GM10847 (cell line): Measurements from ENCODE around the gene ZBTB20.

Experiments used
- POLR2A ChIP-seq: IDR thresholded peaks from 2 replicates; pipeline ENCODE4 v1.6.1; 2011; ENCODE audit not compliant: insufficient read length; ENCODE audit errors: extremely low read depth

The ZBTB20 gene

DNA sequence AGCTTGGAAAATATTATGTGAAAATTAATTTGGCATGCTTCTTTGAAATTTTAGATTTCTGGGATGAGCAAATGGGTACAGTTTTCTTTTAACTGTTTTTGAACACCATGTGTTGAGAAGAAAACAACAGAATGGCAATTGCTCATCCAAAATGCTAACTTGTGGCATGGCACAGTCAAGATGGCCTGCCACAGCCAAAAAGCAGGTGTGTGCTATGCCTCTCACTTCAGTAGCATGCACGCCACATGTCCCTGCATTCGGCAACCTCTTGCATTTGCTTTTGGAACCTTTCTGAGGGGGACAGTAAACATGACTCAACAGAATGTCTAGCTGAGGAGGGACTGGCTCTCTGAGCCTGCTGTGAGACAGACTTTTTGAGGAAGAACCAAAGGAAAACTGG lies 714.8 kb downstream of the ZBTB20 start:
- no peak for TF ChIP-seq POLR2A

GRCh38 chr3:114428044-114428595 lies 719.0 kb downstream of the ZBTB20 start:
- no peak for TF ChIP-seq POLR2A

DNA sequence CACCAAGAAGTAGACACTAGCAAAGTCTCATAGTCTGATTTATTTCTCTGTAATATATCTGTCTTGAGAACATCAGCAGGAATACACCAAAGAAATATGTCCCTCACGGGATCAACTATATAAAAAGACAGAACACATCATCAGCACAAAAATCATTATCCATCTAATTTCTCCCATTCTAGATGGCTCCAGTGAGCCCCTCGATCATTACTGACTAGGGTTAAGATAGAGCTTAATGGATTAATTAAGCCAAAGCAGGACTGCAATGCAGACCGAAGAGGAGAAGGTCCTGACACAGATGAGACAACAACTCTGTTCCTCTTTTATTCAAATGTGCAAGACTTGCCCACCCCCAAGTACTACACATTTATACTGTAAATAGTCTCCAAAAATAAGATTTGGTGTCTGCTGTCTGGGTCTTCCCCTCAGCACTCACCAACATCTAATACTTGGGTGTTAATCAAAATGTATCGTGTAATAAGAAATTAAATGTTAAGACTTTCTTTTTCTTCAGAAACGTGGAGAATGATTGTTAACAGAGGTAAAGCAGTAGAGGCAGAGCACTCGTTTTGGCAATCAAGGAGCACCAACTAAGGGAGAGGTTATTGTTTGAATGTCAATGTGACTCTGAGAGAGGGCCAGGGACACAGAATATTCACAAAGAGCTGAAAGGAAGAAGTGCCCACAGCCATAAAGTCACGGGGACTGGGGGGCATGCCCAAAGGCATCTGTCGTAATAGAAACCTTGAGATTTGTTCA lies 719.6 kb downstream of the ZBTB20 start:
- TF ChIP-seq POLR2A, result no peak

- no peak for TF ChIP-seq POLR2A
Measured at GRCh38 chr3:114424337-114424736, 722.8 kb downstream of the ZBTB20 start.

GRCh38 chr3:114421204-114421603 lies 725.9 kb downstream of the ZBTB20 start:
- no peak for TF ChIP-seq POLR2A

DNA sequence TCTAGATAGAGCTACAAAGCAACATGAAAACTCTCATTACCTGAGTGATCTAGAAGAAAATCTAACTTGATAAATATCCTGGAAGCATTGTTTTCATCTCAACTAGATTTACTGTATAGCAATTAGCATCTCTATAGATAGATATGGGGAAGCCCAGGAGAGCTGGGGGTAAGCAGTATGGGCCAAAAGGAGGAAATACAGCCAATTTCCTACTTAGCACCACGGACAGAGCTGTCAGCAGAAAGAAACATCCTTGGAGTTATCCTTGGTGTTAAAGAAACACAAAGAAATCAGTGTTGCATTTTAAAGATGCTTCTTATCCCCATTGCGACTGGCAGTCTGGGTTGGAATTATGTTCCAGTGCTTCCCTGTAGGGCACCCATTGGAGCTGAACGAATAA lies 727.0 kb downstream of the ZBTB20 start:
- TF ChIP-seq POLR2A, result no peak

DNA sequence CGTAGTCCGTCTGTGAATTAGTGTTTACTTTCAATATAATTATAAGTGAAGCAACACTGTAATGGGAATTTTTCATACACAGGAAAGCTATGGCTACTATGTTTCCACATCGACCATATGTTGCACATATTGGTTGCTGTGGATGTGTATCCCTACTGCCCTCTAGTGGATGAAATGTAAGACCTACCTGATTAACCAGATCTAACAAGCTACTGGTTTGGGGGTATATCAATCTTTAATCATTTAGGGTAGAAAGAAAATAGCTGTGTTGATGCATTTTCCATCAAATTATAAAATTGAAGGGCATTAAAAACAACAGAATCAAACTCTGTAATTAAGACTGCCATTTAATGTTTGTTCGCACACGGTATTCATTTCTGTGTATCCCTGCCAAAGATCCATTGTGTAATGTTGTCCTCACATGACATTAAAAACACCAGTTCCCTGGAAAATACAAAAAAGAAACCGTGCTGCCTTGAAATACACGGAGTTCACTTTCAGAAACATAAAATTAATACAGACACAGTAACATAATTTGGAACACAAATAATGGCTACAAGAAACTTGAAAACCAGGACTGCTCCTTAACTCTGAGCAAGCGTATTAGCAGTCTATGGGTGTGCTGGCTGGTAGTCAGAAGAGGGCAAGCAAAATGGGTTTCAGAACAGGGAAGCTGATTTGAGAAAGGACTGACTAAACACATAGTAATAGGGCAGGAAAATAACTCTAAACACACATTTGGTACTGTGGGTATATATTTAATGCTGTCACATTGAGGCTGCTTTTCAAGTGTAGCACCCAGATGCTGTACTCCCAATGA lies 728.2 kb downstream of the ZBTB20 start:
- TF ChIP-seq POLR2A, result no peak

DNA sequence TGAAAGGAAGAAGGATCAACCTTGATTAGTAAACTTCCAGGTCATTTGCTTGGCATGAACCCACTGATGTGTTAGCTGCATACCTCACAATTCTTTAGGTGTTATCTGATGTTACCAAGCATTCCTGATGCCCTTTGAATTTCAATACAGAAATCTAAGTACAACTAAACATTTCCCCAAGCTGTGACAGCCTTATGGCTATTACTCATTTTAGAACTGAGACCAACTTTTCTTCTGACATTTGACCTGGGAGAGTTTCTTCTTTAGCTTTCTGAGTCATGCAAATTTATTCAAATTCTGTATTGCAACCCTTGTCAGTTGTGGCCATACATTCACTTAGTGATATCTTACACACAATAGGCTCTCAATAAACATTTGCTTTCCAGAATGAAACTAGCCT lies 729.0 kb downstream of the ZBTB20 start:
- no peak for TF ChIP-seq POLR2A

DNA sequence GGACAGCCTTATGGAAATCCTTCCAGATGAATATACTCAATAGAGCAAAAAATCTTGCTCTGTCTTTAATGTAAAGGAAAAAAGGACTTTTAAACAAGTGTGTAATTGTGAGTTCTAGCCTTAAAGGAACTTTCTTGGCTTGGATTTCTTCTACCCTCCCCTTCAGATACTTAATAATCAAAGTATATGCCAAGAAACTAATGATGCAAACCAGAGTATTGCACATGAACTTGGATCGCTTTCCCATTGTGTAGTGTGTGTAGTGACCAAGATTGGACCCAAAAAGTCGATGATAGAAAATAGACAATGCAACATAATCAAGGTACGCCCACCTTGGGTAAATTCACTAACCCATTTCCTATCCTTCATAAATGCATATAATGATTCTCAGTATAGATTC lies 729.4 kb downstream of the ZBTB20 start:
- TF ChIP-seq POLR2A, result no peak

DNA sequence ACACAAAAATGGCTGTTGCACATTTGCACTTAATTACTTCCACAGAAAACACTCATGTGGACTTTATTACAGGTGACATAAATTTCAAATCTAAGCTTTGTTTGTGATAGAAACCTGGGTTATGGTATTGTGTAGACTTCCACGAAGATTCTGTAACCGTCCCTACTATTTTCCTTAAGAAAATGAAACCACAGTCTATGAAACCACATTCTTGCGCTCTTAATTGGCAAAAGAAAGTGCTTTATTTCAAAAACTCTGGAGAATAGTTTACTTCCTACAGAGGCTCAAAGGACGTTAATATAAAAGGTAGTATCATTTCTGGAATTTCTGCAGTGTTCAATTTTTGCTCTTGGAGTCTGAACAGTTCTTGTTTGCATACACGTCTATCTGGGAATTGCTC lies 729.8 kb downstream of the ZBTB20 start:
- TF ChIP-seq POLR2A, result no peak

DNA sequence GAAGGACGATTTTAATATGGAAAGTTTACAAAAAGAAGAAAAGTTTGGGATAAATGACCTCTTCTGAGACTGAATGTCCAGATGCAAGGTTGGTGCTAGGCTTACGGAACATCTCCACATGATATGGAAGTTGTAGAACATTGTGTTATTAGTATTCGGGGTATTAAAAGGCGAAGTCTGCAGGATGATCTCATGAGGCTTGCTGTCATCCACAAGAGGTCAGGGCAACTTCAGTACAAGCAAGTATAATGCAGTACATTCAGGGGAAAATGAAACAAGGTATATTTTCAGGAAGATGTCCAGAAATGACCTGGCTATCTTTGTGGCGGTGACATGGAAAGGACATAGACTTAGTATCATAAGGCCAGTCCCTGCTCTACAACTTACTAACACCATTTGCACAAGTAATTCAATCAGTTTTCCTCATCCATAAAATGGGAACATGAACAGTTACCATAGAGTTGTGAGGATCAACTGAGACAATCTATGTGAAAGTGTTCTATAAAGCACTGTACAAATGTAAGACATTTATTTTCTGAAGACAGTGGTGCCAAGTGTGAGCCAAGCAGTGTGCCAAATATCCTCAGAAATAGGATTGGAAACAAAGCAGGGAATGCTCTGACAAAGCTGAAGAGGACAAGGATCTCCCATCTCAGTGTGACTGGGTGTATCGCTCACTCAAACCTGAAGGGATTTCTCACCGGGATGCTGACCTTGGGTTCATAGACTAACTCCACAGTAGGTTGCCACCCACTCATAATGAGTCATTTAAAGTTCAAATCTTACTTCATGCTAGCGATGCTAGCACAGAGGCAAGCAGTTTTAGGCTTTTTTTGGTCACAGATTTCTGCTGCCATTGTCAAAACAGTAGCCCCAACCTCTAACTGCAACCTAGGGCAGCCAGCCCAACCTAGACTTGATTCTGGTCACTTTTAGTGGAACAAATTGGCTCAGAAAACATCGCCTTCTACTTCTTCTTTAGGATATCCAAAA lies 735.0 kb downstream of the ZBTB20 start:
- TF ChIP-seq POLR2A, result no peak

DNA sequence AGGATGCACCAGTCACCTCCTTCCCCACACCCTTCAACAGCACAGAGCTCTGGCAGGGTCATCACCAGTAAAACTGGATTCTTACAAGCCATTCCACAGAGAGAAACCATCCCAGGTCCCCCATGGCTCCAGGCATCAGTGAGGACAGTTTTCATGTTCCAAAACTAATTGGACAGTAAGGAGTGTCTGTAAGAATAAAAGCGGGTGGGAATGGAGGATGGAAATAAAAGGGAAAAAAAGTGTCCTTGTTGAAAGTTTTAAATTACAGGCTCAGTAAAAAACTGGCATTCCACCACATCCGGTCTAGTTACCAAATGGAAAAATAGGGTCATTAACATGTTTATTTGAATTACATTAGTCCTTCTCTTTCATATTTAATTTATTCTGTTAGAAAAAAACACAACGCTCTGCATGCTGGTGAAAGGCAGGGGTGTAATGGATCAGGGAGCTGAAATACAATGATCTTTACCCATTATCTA lies 735.9 kb downstream of the ZBTB20 start:
- TF ChIP-seq POLR2A, result no peak

DNA sequence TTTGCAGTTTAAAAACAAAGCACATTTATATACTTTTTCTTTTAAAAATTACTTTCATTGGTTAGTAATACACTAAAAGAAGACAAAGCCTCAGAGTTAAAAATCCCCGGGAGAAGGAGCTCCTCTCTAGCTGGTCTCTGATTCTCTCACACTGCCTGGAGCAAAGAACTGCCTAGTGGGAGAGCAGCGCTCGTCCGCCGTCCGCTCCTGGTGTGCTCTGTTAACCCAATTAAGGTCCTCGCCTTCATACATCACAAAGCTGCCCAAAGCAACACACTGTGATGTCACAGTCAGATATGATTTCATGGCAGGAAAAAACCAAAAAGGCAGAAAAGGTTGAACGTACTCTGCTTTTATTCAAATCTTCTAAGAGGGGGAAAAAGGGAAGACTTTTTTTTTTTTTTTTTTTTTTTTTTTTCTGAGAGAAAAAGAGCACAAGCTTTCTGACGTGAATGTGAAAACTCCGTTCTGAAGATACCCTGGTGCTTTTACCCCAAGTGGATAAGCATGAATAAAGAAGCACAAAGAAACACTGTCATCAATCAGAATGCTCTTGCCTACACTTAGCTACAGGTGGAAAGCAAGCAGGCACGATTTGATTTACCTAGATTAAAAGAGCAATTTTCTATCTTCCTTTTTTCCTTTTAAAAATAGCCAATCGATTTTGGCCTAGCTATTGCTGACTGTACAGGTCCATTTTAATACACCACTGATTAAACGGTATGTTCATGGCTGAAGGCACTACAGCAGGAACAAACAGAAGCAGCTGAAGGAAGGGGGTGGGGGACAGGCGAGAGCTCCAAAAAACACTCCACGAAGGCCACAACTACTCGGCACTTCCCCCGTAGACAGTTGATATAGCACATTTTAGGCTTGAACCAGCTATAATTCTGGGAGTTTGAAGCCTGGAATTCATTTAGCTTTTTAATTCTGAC lies 738.1 kb downstream of the ZBTB20 start:
- no peak for TF ChIP-seq POLR2A

DNA sequence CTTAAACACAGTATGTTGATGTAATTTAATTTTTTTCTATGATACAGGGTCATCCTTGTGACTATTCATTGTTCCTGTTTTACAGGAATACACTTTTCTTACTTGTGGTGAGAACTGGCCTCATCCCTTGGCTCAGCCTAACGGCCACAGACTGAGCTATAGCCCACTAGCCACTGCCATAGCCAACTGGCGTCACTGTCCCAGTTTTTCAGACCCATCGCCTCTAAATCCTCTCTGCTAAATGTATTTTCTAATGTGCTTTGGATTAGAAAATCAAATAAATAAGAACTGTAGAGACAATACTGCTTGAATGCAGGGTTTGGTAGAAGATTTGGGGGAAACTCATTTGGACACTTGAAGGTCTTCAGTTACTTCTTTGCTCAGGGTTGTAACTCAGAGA lies 740.2 kb downstream of the ZBTB20 start:
- no peak for TF ChIP-seq POLR2A
